CD14-positive monocyte (primary cell): ENCODE data around the gene TGM1. TPM values are rescaled to one million over a fixed set of nuclear protein-coding genes. Genes with fewer than 3 reads are reported as not detected.

Experiments used
- DNase-seq, 3 donors: peaks; one replicate each; pipeline ENCODE4 v3.0.0-alpha.2; 2011 to 2022
- H2AFZ ChIP-seq: 2 replicates; pipeline ENCODE4 v1.6.0; 2012; ENCODE audit warnings: mild to moderate bottlenecking, low read depth, low read length, inconsistent platforms; ENCODE audit not compliant: insufficient read depth, poor library complexity, severe bottlenecking
- H3K27ac ChIP-seq, 2 donors: 1 replicate in 1 of 2; 2 replicates in 1 of 2; pipeline ENCODE4 v1.5.1; 2012 to 2013; ENCODE audit warnings: low read length in 2 of 2, control low read depth in 1 of 2, inconsistent platforms in 1 of 2, low read depth in 1 of 2, mild to moderate bottlenecking in 1 of 2
- H3K27me3 ChIP-seq, 2 donors: one replicate each; pipeline versions ENCODE4 v1.6.0 to v1.6.1; 2011 to 2013; ENCODE audit warnings: low read length in 2 of 2; ENCODE audit not compliant: control insufficient read depth in 2 of 2, insufficient read depth in 2 of 2
- H3K36me3 ChIP-seq, 2 donors: replicated peaks in 1 of 2; 1 replicate in 1 of 2; 2 replicates in 1 of 2; pipeline versions ENCODE4 v1.5.1 to v1.6.1; 2012 to 2013; ENCODE audit warnings: low read length in 2 of 2, control low read depth in 1 of 2, inconsistent platforms in 1 of 2, mild to moderate bottlenecking in 1 of 2; ENCODE audit not compliant: insufficient read depth in 2 of 2, control insufficient read depth in 1 of 2
- H3K4me1 ChIP-seq, 2 donors: 1 replicate in 1 of 2; 2 replicates in 1 of 2; pipeline versions ENCODE4 v1.5.1 to v1.6.1; 2012 to 2013; ENCODE audit warnings: low read length in 2 of 2, control low read depth in 1 of 2, inconsistent platforms in 1 of 2, mild to moderate bottlenecking in 1 of 2, moderate library complexity in 1 of 2; ENCODE audit not compliant: insufficient read depth in 2 of 2, control insufficient read depth in 1 of 2
- H3K4me2 ChIP-seq: replicated peaks from 2 replicates; pipeline ENCODE3; 2012; ENCODE audit warnings: low read length, moderate library complexity, mild to moderate bottlenecking; ENCODE audit not compliant: poor library complexity, severe bottlenecking; ENCODE audit errors: extremely low read depth
- H3K4me3 ChIP-seq, 3 experiments: fragments of 200-600 bp in 1 of 3; sonication (generic) in 1 of 3; replicated peaks in 1 of 3; 1 replicate in 2 of 3; 2 replicates in 1 of 3; pipeline ENCODE4 v1.5.1; 2011 to 2013; ENCODE audit warnings: low read length in 3 of 3, mild to moderate bottlenecking in 3 of 3, control low read depth in 2 of 3, low read depth in 2 of 3, inconsistent platforms in 1 of 3, moderate library complexity in 1 of 3
- H3K79me2 ChIP-seq: 2 replicates; pipeline ENCODE4 v1.6.0; 2012; ENCODE audit warnings: mild to moderate bottlenecking, control low read depth, inconsistent platforms, low read length, moderate library complexity; ENCODE audit not compliant: insufficient read depth
- H3K9ac ChIP-seq: 2 replicates; pipeline ENCODE4 v1.6.0; 2017; ENCODE audit warnings: low read length, mild to moderate bottlenecking; ENCODE audit not compliant: insufficient read depth, poor library complexity, severe bottlenecking
- H3K9me3 ChIP-seq, 2 donors: replicated peaks in 1 of 2; 1 replicate in 1 of 2; 2 replicates in 1 of 2; pipeline versions ENCODE4 v1.5.1 to v1.6.1; 2012 to 2013; ENCODE audit warnings: low read length in 2 of 2, control low read depth in 1 of 2; ENCODE audit not compliant: control insufficient read depth in 1 of 2, insufficient read depth in 1 of 2
- H4K20me1 ChIP-seq: 2 replicates; pipeline ENCODE4 v1.6.0; 2012; ENCODE audit warnings: mild to moderate bottlenecking, low read length, control low read depth, moderate library complexity; ENCODE audit not compliant: insufficient read depth
- H3K27ac Mint-ChIP-seq, 7 donors: one replicate each; pipeline ENCODE4 v1.8.0; 2020; ENCODE audit warnings: mild to moderate bottlenecking in 7 of 7, mixed read lengths in 7 of 7, moderate library complexity in 6 of 7, inconsistent platforms in 2 of 7
- H3K27me3 Mint-ChIP-seq, 3 donors: one replicate each; pipeline ENCODE4 v1.8.0; 2021 to 2022; ENCODE audit warnings: low read depth in 3 of 3, mild to moderate bottlenecking in 3 of 3, mixed read lengths in 3 of 3, moderate library complexity in 3 of 3, inconsistent platforms in 1 of 3
- H3K36me3 Mint-ChIP-seq, 2 donors: one replicate each; pipeline ENCODE4 v1.8.0; 2020; ENCODE audit warnings: mixed read lengths in 2 of 2, inconsistent platforms in 1 of 2, mild to moderate bottlenecking in 1 of 2
- H3K4me1 Mint-ChIP-seq: one replicate; pipeline ENCODE4 v1.8.0; 2020; ENCODE audit warnings: mild to moderate bottlenecking, mixed read lengths
- H3K4me3 Mint-ChIP-seq, 2 donors: one replicate each; pipeline ENCODE4 v1.8.0; 2020; ENCODE audit warnings: mild to moderate bottlenecking in 2 of 2, mixed read lengths in 2 of 2, moderate library complexity in 1 of 2
- H3K9me3 Mint-ChIP-seq, 7 donors: one replicate each; pipeline ENCODE4 v1.8.0; 2020 to 2022; ENCODE audit warnings: mixed read lengths in 7 of 7, mild to moderate bottlenecking in 6 of 7, moderate library complexity in 6 of 7, inconsistent platforms in 2 of 7
- CTCF ChIP-seq: fragments of 200-600 bp; IDR thresholded peaks from one replicate; pipeline ENCODE4 v1.8.0; 2022; ENCODE audit warnings: antibody characterized with exemption, mild to moderate bottlenecking
- WGBS: methylation state at CpG from one replicate; pipeline ENCODE4 v1.1.5; 2013; ENCODE audit warnings: missing lambda C conversion rate; ENCODE audit not compliant: insufficient coverage; 5-methylcytosine and 5-hydroxymethylcytosine counted together
- intact Hi-C, 2 donors: fragments of 100-400 bp; cut with micrococcal nuclease; formaldehyde crosslinking; loops; one replicate each; pipeline versions ENCODE4 v1.15.0 to v1.15.1; 2023
- polyA plus RNA-seq, 3 donors: library from polyadenylated mRNA; depleted of rRNA in 1 of 3; unstranded in 2 of 3; stranded (reverse) in 1 of 3; fragments of 300-500 nt in 2 of 3; fragments of >200 nt in 1 of 3; fragmentation: Illumina TruSeq in 2 of 3; gene quantifications; 1 replicate in 2 of 3; 2 replicates in 1 of 3; pipeline ENCODE4 v1.2.3, GENCODE V29; 2012 to 2021

The TGM1 gene
- polyA plus RNA-seq, 3 donors: 7.8 TPM; not detected in 2

GRCh38 chr14:24277606-24278321 lies 14.8 kb upstream of the TGM1 start:
- H3K4me3 Mint-ChIP-seq: peak overlapping the region; percentile 18 to 35
- peaks cover 95% of the 10 kb centered on the region for H3K4me1 Mint-ChIP-seq
- Histone ChIP-seq H2AFZ (no peak overlapping the region), H3K4me1 (peaks cover 100% of the 10 kb centered on the region in 2 donors), H3K9ac (peak overlapping the region; percentile 33), H3K27ac (peak overlapping the region; percentile 96 to 98), H3K4me2 (peak overlapping the region; percentile 66), H3K79me2 (peaks cover 55% of the 10 kb centered on the region), H3K27me3 (no peaks in the 10 kb centered on the region), H3K4me3 (peak overlapping the region in 1 of 3 experiments; percentile 55), H4K20me1 (no peaks in the 10 kb centered on the region), H3K36me3 (no peaks in the 10 kb centered on the region), H3K9me3 (no peaks in the 10 kb centered on the region)
- intact Hi-C loops: loop anchor here in 1 of 2 donors (5.0 kb wide), 1 partner anchor 35 kb away; the partner anchor contains the start of genes LTB4R and LTB4R2
- no peak for TF ChIP-seq CTCF
- H3K27ac Mint-ChIP-seq: peak overlapping the region; percentile 91 to 99 (median 95)
- DNase-seq: peak; percentile 79 to 92 (median 90)
- H3K27me3 Mint-ChIP-seq: peaks cover 0 to 4% (median 0%) of the 10 kb centered on the region in 3 donors
- WGBS: 28% methylated on average over 9 of the region's 11 CpGs
- peaks cover 0 to 6% of the 10 kb centered on the region in 2 donors for H3K36me3 Mint-ChIP-seq
- H3K9me3 Mint-ChIP-seq: peaks cover 0 to 2% (median 0%) of the 10 kb centered on the region in 7 donors

DNA sequence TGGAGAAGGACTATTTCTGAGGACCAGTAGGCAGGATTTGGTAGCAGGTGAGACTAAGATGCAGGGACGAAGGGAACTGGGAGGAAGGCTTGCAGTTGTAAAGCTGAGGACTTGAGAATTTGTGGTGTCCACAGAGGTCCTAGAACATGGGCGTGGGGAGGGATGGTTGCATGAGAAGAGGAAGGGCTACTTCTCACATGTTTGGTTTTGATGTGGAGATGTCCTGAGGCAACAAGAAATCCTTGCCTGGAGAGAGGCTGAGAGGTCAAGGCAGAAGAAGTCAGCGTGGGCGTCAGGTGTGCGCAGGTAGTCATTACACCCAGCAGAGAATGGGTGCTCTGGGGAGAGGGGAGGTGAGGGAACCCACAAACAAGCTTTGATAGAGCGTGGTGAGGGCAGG lies 14.1 kb upstream of the TGM1 start:
- peak overlapping the region; percentile 18 to 47 for H3K4me3 Mint-ChIP-seq

More for the DNA sequence above, 14.1 kb upstream of the TGM1 start:
- peak overlapping the region in 1 of 3 experiments; percentile 55 for H3K4me3 ChIP-seq
- WGBS: 40% methylated on average over 3 of the region's 6 CpGs
- peak overlapping the region; percentile 96 to 98 for H3K27ac ChIP-seq
- peak overlapping the region; percentile 66 for H3K4me2 ChIP-seq
- no peaks in the 10 kb centered on the region for H3K9me3 ChIP-seq
- peaks cover 0 to 6% of the 10 kb centered on the region in 2 donors for H3K36me3 Mint-ChIP-seq
- H3K27me3 ChIP-seq: no peaks in the 10 kb centered on the region
- peaks cover 95% of the 10 kb centered on the region for H3K4me1 Mint-ChIP-seq
- no peaks in the 10 kb centered on the region for H4K20me1 ChIP-seq
- peak in 2 of 3 donors; percentile 37 to 42 for DNase-seq
- H2AFZ ChIP-seq: no peak overlapping the region
- peak overlapping the region; percentile 91 to 99 (median 95) for H3K27ac Mint-ChIP-seq
- H3K27me3 Mint-ChIP-seq: peaks cover 0 to 4% (median 0%) of the 10 kb centered on the region in 3 donors
- H3K9ac ChIP-seq: peak overlapping the region; percentile 33
- peaks cover 59% of the 10 kb centered on the region for H3K79me2 ChIP-seq
- H3K4me1 ChIP-seq: peaks cover 100% of the 10 kb centered on the region in 2 donors
- H3K36me3 ChIP-seq: no peaks in the 10 kb centered on the region
- TF ChIP-seq CTCF: no peak
- intact Hi-C loops: loop anchor here in 1 of 2 donors (5.0 kb wide), 1 partner anchor 35 kb away; the partner anchor contains the start of genes LTB4R and LTB4R2
- H3K9me3 Mint-ChIP-seq: peaks cover 0 to 2% (median 0%) of the 10 kb centered on the region in 7 donors
